Sigmoid colon (tissue), 4 donors: ENCODE data around the gene MRPL14.

Experiments
- CTCF ChIP-seq, 4 experiments: fragments of 450-650 bp in 3 of 4; fragments of 200-600 bp in 1 of 4; IDR thresholded peaks; one replicate each; pipeline ENCODE4 v1.5.1; 2016 to 2019; ENCODE audit warnings: antibody characterized with exemption in 4 of 4, mild to moderate bottlenecking in 3 of 4, moderate library complexity in 2 of 4
- POLR2AphosphoS5 ChIP-seq, 4 donors: sonication (generic); formaldehyde crosslinking; IDR thresholded peaks; one replicate each; pipeline ENCODE4 v1.6.1; 2017; ENCODE audit warnings: antibody characterized with exemption in 4 of 4

GRCh38 chr6:44093750-44094402 lies 33.4 kb downstream of the MRPL14 start:
- TF ChIP-seq CTCF (IDR thresholded peaks at IDR 0.05): no peak
- TF ChIP-seq POLR2AphosphoS5 (IDR thresholded peaks at IDR 0.05): no peak
